Fibroblast of lung (primary cell): Measurements from ENCODE around the gene SLC44A1. TPM values are rescaled to one million over a fixed set of nuclear protein-coding genes. Genes with fewer than 3 reads are reported as not detected.

Experiments used
- DNase-seq, 2 donors: peaks; one replicate each; pipeline versions ENCODE4 v3.0.0 to v3.0.0-alpha.2; 2010; ENCODE audit warnings: low read depth in 2 of 2
- H2AFZ ChIP-seq: 2 replicates; pipeline ENCODE4 v1.5.1; 2012; ENCODE audit warnings: low read length, control low read depth, inconsistent platforms
- H3K27ac ChIP-seq: 2 replicates; pipeline ENCODE4 v1.5.1; 2011; ENCODE audit warnings: low read length, control low read depth; ENCODE audit not compliant: insufficient read depth
- H3K27me3 ChIP-seq: 2 replicates; pipeline ENCODE4 v1.5.1; 2011; ENCODE audit warnings: mild to moderate bottlenecking, low read length; ENCODE audit not compliant: control insufficient read depth, insufficient read depth
- H3K36me3 ChIP-seq: 2 replicates; pipeline ENCODE4 v1.5.1; 2011; ENCODE audit warnings: low read length; ENCODE audit not compliant: control insufficient read depth, insufficient read depth
- H3K4me1 ChIP-seq: 2 replicates; pipeline ENCODE4 v1.5.1; 2011; ENCODE audit warnings: low read length; ENCODE audit not compliant: control insufficient read depth, insufficient read depth; ENCODE audit errors: extremely low read depth
- H3K4me2 ChIP-seq: 2 replicates; pipeline ENCODE4 v1.5.1; 2011; ENCODE audit warnings: low read length, control low read depth; ENCODE audit not compliant: insufficient read depth; ENCODE audit errors: extremely low read depth
- H3K4me3 ChIP-seq, 4 experiments: fragments of 200-600 bp in 1 of 4; sonication (generic) in 1 of 4; replicated peaks in 1 of 4; 2 replicates each; pipeline ENCODE4 v1.5.1; 2011 to 2016; ENCODE audit warnings: low read length in 4 of 4, low read depth in 3 of 4, mild to moderate bottlenecking in 3 of 4, control low read depth in 2 of 4, inconsistent platforms in 1 of 4, mixed read lengths in 1 of 4; ENCODE audit not compliant: insufficient read depth in 1 of 4; ENCODE audit errors: control extremely low read depth in 1 of 4
- H3K79me2 ChIP-seq: 2 replicates; pipeline ENCODE4 v1.5.1; 2012; ENCODE audit warnings: mild to moderate bottlenecking, low read length, inconsistent platforms; ENCODE audit not compliant: control insufficient read depth, insufficient read depth
- H3K9ac ChIP-seq: 2 replicates; pipeline ENCODE4 v1.5.1; 2011; ENCODE audit warnings: mild to moderate bottlenecking, low read length, control low read depth; ENCODE audit not compliant: insufficient read depth
- H3K9me3 ChIP-seq: 2 replicates; pipeline ENCODE4 v1.5.1; 2012; ENCODE audit warnings: low read depth, low read length; ENCODE audit not compliant: control insufficient read depth, insufficient read depth
- H4K20me1 ChIP-seq: 2 replicates; pipeline ENCODE4 v1.5.1; 2011; ENCODE audit warnings: low read length; ENCODE audit not compliant: control insufficient read depth, insufficient read depth; ENCODE audit errors: extremely low read depth
- EZH2 ChIP-seq: IDR thresholded peaks from 2 replicates; pipeline ENCODE4 v1.5.1; 2012; ENCODE audit warnings: low read length, control low read depth, mild to moderate bottlenecking; ENCODE audit errors: missing control alignments
- polyA plus RNA-seq, 2 donors: library from polyadenylated mRNA; depleted of rRNA in 1 of 2; stranded (reverse) in 1 of 2; unstranded in 1 of 2; fragments of >200 nt; gene quantifications; 2 replicates each; pipeline ENCODE4 v1.2.1, GENCODE V29; 2011 to 2012; ENCODE audit warnings: missing spikeins in 1 of 2
- total RNA-seq: library from RNA; depleted of rRNA; stranded (reverse); fragments of >200 nt; gene quantifications from 2 replicates; pipeline ENCODE4 v1.2.1, GENCODE V29; 2014
- TF ChIP-seq, protein P1 (sequence below), 2 donors: IDR thresholded peaks in 1 of 2; conservative IDR thresholded peaks in 1 of 2; 1 replicate in 1 of 2; 2 replicates in 1 of 2; pipeline ENCODE4 v1.5.1; 2011 to 2012; ENCODE audit warnings: low read length in 2 of 2, control low read depth in 1 of 2, inconsistent platforms in 1 of 2, low read depth in 1 of 2, mild to moderate bottlenecking in 1 of 2

The SLC44A1 gene
- total and polyA plus RNA-seq, 2 donors (not counting 1 experiment from before 2014, with no cell fraction given) = 35.9 to 54.2 TPM

DNA sequence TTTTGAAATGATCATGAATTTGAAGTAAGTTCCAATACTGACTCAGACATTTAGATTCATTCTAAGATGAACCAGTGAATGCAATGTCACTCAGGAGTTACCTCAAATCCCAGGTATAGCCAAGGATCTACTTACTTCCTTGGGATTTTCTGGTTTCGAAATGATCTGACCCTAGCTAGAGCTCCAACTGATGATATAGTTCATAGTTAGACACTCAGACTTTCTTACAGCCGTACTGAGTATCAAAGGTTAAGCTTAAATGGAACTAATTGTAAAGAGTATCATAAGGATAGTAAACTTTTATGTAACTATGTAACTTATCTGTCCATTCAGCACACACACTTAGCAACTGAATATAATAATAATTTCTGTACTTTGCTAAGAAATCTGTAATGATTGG, 119.4 kb downstream of the SLC44A1 start:
- DNase-seq = no peak
- Histone ChIP-seq H2AFZ (no peak overlapping the region), H3K27me3 (no peaks in the 10 kb centered on the region), H4K20me1 (no peaks in the 10 kb centered on the region), H3K9me3 (no peaks in the 10 kb centered on the region), H3K36me3 (peaks cover 2% of the 10 kb centered on the region), H3K4me1 (no peaks in the 10 kb centered on the region), H3K27ac (no peak overlapping the region), H3K4me2 (no peak overlapping the region), H3K4me3 (no peak overlapping the region), H3K9ac (no peak overlapping the region), H3K79me2 (no peaks in the 10 kb centered on the region)
- TF ChIP-seq, protein P1, sequence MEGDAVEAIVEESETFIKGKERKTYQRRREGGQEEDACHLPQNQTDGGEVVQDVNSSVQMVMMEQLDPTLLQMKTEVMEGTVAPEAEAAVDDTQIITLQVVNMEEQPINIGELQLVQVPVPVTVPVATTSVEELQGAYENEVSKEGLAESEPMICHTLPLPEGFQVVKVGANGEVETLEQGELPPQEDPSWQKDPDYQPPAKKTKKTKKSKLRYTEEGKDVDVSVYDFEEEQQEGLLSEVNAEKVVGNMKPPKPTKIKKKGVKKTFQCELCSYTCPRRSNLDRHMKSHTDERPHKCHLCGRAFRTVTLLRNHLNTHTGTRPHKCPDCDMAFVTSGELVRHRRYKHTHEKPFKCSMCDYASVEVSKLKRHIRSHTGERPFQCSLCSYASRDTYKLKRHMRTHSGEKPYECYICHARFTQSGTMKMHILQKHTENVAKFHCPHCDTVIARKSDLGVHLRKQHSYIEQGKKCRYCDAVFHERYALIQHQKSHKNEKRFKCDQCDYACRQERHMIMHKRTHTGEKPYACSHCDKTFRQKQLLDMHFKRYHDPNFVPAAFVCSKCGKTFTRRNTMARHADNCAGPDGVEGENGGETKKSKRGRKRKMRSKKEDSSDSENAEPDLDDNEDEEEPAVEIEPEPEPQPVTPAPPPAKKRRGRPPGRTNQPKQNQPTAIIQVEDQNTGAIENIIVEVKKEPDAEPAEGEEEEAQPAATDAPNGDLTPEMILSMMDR (conservative IDR thresholded peaks at IDR 0.05 in 1 of 2, IDR thresholded peaks at IDR 0.05 in 1 of 2; ENCODE audit: low read depth in 1 of 2, low read length in 2 of 2) = no peak
- no peak for TF ChIP-seq EZH2

DNA sequence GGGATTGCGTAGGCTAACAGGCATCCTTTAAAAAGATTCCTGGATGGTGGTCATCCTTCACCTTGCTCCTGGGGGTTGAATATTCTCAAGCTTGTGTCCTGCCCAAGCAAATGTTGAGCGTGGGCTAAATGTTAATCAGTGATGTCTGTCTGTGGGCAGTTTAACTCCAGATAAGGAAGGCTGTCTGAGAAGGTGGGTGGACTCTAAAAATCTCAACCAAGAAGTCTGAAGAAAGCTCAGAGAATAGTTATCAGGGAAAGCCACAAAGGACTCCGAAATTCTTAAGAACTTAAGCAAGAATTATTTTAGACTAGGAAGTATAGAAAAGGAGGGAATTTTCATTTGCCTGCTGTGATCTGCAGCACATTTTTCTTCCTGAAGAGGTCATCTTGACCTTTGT, 125.5 kb downstream of the SLC44A1 start:
- Histone ChIP-seq H4K20me1 (no peaks in the 10 kb centered on the region), H2AFZ (no peak overlapping the region), H3K9me3 (no peaks in the 10 kb centered on the region), H3K9ac (no peak overlapping the region), H3K4me3 (no peak overlapping the region), H3K79me2 (no peaks in the 10 kb centered on the region), H3K27me3 (no peaks in the 10 kb centered on the region), H3K4me2 (no peak overlapping the region), H3K36me3 (peaks cover 2% of the 10 kb centered on the region), H3K4me1 (no peaks in the 10 kb centered on the region), H3K27ac (no peak overlapping the region)
- TF ChIP-seq EZH2 = no peak
- TF ChIP-seq, protein P1 (conservative IDR thresholded peaks at IDR 0.05 in 1 of 2, IDR thresholded peaks at IDR 0.05 in 1 of 2; ENCODE audit: low read depth in 1 of 2, low read length in 2 of 2) = no peak
- DNase-seq = peak in 1 of 2 donors; percentile 79

DNA sequence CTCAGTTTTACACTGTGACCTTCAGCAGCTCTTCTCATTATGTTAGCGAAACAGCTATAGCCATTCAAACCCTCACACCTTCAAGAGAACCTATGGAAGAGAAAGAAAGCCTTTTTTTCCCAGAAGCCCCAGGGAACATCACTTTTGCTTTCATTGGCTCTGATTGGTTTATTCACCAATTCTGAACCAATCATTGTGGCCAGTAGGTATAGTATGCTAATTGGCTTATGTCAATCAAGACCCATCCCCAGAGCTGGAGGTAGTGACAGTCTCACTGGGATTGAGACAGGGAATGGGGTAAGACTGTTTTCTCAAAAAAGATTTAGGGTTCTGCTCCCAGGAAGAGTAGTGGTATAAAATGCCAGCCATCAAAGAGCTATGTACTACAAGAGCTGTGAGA, 129.3 kb downstream of the SLC44A1 start:
- no peaks in the 10 kb centered on the region for H3K9me3 ChIP-seq
- TF ChIP-seq EZH2 = no peak
- TF ChIP-seq, protein P1 (conservative IDR thresholded peaks at IDR 0.05 in 1 of 2, IDR thresholded peaks at IDR 0.05 in 1 of 2; ENCODE audit: low read depth in 1 of 2, low read length in 2 of 2) = no peak
- no peaks in the 10 kb centered on the region for H3K4me1 ChIP-seq

More for the DNA sequence above, 129.3 kb downstream of the SLC44A1 start:
- no peak for DNase-seq
- Histone ChIP-seq H2AFZ (no peak overlapping the region), H3K79me2 (no peaks in the 10 kb centered on the region), H3K36me3 (no peaks in the 10 kb centered on the region), H3K4me2 (no peak overlapping the region), H3K9ac (no peak overlapping the region), H3K4me3 (no peak overlapping the region), H3K27ac (no peak overlapping the region), H3K27me3 (no peaks in the 10 kb centered on the region), H4K20me1 (no peaks in the 10 kb centered on the region)
